GM13977 (cell line): Measurements from ENCODE around the gene SLAMF7.
A peak's percentile ranks its signal among the peaks of the same experiment; 100 is the strongest.

Experiments used
- DNase-seq: peaks from one replicate; pipeline ENCODE4 v3.0.0; 2012; ENCODE audit warnings: low spot score
- in situ Hi-C: fragments of 300-500 bp; cut with MboI; formaldehyde crosslinking; loops from one replicate; pipeline ENCODE4 v1.12.0; 2022; ENCODE audit warnings: low sequenced_read_pairs, low pct_unique_long_range_greater_than_20kb, mixed read lengths, inconsistent platforms; ENCODE audit not compliant: unreplicated experiment
- TF ChIP-seq, protein P1 (sequence below): IDR thresholded peaks from 2 replicates; pipeline ENCODE4 v1.5.1; 2012; ENCODE audit warnings: mild to moderate bottlenecking, control low read depth; ENCODE audit not compliant: insufficient read depth; ENCODE audit errors: extremely low read depth, missing control alignments

The SLAMF7 gene

DNA sequence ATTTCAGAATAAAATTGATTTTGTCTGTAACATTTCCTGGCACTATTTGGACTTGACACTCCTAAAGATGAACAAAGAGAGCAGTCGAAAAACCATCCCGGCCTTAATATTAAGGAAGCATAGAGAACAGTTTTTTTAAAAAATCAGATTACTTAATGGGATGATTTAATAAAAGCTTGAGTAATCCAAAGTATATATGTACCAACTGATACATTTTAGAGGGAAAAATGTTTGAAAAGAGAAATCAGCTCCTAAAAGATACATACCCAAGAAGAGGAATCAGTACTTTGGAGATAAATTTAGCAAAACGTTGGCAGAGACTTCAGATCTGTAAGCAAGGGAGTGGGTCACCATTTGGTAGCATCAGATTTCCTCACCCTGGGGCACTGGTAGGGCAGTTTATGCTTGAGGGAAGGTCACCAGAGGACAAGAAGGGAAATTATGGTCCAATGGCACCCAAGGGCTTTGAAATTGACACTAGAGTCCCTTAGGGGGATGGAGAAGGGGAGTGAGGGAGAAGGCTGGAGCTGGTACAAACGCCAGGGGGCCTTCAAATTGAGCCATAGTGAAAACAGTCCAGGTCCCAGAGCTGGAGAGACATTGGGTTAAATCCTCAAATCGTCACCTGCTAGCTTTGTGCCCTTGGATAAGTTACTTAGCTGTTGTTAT, 5.9 kb downstream of the SLAMF7 start:
- DNase-seq, result no peak
- in situ Hi-C loops, result no loop called here
- TF ChIP-seq, protein P1, sequence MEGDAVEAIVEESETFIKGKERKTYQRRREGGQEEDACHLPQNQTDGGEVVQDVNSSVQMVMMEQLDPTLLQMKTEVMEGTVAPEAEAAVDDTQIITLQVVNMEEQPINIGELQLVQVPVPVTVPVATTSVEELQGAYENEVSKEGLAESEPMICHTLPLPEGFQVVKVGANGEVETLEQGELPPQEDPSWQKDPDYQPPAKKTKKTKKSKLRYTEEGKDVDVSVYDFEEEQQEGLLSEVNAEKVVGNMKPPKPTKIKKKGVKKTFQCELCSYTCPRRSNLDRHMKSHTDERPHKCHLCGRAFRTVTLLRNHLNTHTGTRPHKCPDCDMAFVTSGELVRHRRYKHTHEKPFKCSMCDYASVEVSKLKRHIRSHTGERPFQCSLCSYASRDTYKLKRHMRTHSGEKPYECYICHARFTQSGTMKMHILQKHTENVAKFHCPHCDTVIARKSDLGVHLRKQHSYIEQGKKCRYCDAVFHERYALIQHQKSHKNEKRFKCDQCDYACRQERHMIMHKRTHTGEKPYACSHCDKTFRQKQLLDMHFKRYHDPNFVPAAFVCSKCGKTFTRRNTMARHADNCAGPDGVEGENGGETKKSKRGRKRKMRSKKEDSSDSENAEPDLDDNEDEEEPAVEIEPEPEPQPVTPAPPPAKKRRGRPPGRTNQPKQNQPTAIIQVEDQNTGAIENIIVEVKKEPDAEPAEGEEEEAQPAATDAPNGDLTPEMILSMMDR, result no peak

DNA sequence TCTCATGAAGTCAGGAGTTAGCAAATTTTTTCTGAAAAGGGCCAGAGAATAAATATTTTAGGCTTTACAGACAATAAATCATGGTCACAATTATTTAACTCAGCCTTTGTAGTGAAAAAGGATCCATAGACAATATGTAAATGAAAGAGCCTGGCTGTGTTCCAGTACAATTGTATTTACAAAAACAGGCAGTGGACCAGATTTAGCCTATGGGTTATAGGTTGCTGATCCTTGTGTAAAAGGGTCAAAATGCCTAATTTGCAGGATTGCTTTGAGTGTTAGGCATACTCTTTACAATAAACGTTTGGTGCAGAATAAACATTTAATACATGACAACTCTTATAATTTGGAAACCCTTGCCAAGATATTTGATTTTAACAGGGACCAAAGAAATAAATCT, 6.5 kb downstream of the SLAMF7 start:
- in situ Hi-C loops, result no loop called here
- TF ChIP-seq, protein P1, result no peak
- no peak for DNase-seq

DNA sequence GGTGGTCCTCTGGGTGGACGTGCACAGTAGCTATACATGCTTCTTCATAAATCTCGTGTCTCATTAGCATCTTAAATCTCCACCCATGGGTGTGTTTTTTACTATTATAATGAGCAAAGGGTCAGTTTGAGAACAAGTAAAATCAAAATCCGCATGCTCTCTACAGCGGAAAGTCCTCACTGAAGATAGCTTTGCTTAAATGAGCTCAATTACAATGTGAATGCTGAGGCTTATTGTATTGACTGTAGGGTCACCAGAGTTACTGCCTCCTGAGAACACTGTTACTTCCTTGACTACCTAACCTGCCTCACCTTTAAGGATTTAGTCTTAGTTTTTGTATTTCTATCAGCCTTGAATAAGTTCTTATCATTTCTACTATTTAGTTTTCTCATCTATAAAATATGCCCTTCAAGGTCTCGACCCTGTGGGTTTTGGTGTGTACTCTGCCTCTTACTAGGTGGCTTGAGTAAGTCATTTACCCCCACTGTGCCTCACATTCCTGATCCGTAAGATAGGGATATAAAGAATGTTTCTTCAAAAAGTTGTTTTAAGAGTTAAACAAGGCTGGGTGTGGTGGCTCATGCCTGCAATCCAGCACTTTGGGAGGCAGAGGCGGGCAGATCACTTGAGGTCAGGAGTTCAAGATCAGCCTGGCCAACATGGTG, 7.9 kb downstream of the SLAMF7 start:
- in situ Hi-C loops, result no loop called here
- no peak for DNase-seq
- TF ChIP-seq, protein P1, result no peak

DNA sequence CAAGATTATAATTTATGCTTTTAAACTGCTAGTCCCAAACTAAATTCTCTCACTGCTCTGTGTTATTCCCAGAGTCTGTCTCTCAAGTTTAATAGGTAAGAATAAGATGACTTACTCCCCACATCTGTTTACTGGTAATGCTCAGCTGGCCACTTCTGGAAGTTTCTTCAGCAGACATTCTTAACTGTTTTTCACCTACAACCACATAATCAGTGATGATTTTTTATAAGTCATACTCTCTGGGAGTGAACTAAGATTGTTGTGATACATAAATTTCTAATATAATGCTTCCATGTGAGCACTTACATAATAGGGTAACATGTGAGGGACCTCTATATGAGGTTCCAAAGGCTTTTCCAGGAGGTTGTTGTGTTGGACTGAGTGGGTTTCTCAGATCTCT, 8.7 kb downstream of the SLAMF7 start:
- no peak for DNase-seq
- in situ Hi-C loops, result no loop called here
- TF ChIP-seq, protein P1, result no peak

DNA sequence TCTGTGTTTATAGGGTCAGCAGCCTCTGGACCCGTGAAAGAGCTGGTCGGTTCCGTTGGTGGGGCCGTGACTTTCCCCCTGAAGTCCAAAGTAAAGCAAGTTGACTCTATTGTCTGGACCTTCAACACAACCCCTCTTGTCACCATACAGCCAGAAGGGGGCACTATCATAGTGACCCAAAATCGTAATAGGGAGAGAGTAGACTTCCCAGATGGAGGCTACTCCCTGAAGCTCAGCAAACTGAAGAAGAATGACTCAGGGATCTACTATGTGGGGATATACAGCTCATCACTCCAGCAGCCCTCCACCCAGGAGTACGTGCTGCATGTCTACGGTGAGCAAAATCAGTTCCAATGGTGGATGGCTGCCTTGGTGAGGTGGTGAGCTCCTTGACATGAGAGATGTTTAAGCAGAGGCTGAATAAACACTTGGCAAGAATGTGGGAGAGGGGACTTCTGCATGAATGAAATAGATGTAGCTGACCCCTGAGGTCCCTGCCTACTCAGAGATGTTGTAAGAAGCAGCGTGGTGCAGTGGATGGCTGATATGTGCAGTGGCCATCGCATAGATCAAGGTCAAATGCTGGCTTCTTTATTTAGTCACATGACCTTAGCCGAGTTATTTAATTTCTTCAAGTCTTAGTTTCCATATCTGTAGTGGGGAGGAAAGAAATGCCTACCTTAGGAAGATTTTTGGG, 9.3 kb downstream of the SLAMF7 start:
- in situ Hi-C loops, result no loop called here
- TF ChIP-seq, protein P1, result peak; percentile 38
- no peak for DNase-seq

DNA sequence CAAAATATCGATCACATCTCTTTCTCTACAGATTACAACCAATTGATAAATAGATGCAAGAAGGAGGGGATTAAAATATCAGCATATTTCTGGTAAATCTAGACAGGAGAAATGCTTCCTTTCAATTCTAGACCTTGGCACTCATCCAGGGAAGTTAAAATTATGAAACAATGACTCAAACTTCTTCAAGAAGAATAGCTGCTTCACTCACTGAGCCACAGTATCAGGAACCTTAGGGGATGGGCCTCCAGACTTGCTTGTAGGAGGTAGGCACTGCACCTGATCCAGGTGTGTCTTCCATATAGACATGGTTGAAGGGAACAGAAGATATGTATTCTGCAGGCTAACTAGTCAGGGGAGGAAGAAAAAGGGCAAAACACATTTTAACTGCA, 9.8 kb downstream of the SLAMF7 start:
- DNase-seq, result no peak
- in situ Hi-C loops, result no loop called here
- TF ChIP-seq, protein P1, result no peak
